Stimulated activated CD8-positive, alpha-beta memory T cell treated with anti-CD3 and anti-CD28 coated beads, Interleukin-12 subunit alpha, Interleukin-12 subunit beta, amount 100 ng/mL, for 4 hours (primary cell): Measurements from ENCODE around the gene CA4.
A peak's percentile ranks its signal among the peaks of the same experiment; 100 is the strongest.

Experiments
- DNase-seq: peaks from one replicate; pipeline ENCODE4 v3.0.0-alpha.2; 2020; ENCODE audit warnings: low read depth

The CA4 gene

DNA sequence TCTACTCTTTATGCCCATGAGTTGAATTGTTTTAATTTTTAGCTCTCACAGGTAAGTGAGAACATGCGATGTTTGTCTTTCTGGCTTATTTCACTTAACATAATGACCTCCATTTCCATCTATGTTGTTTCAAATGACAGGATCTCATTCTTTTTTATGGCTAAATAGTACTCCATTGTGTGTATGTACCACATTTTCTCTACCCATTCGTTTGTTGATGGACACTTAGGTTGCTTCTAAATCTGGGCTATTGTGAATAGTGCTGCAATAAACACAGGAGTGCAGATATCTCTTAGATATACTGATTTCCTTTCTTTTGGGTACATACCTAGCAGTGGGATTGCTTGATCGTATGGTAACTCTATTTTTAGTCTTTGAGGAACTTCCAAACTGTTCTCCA lies 19.3 kb upstream of the CA4 start:
- no peak for DNase-seq

- DNase-seq = no peak
Observed at GRCh38 chr17:60134396-60135150, 15.2 kb upstream of the CA4 start.

DNA sequence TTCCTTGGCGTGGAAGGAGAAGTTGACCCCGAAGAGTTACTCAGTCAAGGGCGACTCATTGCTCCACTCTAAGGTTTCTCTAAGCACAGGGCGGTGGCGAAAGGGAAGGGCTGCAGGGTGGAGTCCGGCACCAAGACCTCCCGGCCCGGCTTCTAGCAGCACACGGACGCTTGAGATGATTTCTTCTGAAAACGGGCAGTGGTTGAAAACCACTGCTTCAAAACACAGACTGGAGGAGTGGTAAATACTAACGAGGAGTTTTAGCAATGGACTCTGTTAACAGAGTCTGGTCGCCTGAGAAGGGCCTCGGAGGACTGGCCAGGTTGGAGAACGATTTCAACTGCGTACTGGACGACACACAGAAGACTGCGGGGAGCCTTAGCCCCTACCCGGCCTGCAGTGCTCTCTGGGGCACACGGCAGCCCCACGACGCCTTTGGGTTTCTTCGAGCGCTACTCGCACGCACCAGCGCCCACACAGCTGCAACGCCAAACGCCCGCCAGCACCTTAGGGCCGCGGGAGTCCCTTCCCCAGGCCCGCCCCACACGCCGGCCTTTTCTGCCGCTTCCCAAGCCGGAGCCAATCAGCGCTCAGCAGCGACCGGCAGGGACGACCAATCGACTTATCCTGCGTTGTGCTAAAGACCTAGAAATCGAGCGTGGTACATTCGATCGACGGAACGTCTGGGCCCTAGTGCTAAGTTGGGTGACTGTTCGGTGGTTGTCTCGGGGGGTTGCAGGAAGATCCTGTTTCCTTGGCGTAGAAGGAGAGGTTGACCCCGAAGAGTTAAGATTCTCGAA lies 14.4 kb upstream of the CA4 start:
- peak; percentile 52 for DNase-seq

GRCh38 chr17:60135951-60136666 lies 13.7 kb upstream of the CA4 start:
- DNase-seq = no peak

- DNase-seq = no peak
Observed at GRCh38 chr17:60137731-60138130, 12.0 kb upstream of the CA4 start.

DNA sequence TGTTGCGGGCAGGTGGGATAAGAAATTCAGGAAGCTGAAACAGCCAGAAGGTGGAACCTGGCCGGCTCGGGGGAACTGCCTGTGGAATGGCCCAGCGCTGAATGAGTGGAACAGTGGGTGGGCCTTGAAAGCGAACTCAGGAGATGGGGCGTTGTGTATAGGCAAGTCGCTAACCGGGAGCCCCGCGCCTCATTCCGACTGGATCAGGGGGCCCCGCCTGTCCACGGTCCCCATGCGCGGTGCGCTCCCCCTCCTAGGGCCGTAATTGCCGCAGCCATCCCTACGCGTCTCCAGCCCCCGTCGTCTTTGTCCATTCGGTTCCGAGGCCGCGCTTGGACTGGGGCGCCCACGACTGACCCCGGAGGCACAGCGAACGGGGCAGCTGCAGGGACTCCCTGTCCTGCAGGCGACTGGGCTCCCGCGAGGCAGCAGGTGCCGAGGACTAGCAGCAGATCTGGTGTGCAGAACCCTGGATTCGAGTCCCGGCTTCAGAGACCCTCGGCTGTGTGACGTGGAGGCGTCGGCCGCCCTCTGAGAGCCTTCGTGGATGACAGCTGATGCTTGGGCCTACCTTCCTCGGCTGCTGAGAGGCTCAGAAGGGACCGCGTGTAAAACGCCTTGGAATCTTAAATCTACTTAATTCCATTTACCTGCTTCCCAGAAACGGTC lies 10.9 kb upstream of the CA4 start:
- DNase-seq = no peak

GRCh38 chr17:60139438-60140285 lies 10.1 kb upstream of the CA4 start:
- DNase-seq = peak; percentile 11

DNA sequence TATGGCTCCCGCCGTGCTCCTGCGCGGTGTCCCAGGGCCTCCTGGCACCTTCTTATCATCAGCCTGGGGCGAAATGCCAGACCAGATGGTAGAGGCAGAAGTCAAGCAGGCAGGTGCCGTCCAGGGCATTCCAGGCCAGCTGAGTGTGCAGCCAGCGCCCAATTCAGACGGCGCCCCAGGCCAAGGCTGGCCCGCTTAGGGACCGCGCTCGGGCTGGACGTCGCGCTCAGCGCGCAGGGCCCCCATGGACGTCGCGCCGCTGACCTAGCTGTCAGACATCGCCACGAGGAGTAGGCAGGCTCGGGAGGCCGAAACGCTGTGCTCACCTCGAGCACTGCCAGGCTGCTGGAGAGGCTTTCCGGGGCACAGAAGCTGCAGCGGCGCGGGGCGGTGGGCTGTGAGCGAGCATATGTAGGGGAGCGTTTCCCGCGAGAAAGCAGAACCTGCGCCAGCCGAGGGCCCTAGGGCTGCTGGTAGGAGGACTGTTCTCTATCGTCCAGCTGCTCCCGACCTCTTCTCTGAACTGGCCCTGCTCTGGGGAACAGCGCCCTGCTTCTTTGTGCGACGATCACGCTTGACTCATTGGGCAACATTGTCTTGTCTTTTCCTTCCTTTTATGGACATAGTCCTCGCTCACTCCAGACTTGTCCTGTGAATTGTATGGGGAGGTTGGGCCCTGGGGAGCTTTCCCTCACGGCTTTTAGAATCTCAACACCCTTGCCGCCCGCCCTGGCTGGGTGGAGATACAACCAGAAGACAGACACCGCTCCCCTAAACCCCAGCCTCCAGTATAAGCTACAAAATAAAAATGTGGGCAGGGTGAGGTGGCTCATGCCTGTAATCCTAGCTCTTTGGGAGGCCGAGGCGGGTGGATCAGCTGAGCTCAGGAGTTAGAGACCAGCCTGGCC lies 8.4 kb upstream of the CA4 start:
- DNase-seq = no peak

- peak; percentile 35 for DNase-seq
Observed at GRCh38 chr17:60142872-60143499, 6.8 kb upstream of the CA4 start.

DNA sequence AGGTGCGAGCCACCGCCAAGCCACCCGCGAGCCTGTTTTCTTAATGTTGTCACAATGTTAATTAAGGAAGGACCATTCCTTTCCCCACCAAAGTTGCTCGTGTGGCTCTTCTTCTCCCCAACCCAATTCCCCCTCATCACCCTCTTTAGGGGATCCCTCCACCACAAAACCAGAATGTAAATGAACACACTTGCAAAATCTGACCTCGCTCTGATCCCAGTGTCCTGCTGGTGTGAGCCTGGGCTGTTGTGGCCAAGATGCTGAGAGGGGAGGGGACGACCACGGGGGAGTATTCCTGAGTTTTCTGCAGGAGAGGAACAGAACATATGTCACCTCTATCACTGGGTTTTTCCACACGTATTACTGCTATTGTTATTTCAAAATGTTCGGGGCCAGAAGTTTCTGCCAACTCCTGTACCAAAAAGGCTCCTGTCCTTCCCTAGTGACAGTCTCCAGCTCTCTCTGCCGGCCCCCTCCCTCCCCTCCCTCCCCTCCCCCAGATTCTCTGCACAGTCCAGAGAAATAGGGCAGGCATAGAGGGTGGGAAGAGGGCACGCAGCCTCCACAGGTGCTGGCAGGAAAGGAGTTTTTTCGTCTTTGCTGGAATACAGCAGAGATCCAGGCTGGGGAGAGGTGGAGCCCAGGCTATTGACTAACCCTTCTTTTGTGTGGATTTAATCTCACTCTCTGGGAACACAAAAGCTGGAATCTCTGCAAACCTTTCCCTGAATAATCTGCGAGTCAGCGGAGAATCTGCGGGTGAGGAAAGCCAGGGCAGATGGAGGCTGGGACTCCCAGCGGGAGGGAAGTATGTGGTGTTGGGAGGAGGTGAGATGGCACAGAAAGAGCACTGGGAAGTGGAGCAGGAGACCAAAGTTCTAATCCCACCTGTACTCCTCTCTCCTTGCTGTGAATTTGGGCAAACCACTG lies 4.5 kb upstream of the CA4 start:
- DNase-seq = no peak

DNA sequence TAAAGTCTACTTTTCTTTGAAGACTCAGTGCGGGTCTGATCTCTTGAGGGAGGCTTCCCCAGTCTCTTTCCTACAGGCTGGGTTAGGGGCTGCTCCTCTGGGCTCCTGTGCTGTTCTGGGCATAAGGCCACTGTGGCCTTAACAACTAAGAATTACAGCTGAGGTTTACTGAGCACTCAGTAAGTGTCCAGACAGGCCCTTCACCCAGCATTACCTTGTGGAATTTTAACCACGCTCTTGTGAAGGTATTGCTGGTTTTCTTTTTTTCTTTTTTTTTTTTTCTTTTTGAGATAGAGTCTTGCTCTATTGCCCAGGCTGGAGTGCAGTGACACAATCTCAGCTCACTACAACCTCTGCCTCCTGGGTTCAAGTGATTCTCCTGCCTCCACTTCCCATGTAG lies 3.6 kb upstream of the CA4 start:
- DNase-seq = no peak

DNA sequence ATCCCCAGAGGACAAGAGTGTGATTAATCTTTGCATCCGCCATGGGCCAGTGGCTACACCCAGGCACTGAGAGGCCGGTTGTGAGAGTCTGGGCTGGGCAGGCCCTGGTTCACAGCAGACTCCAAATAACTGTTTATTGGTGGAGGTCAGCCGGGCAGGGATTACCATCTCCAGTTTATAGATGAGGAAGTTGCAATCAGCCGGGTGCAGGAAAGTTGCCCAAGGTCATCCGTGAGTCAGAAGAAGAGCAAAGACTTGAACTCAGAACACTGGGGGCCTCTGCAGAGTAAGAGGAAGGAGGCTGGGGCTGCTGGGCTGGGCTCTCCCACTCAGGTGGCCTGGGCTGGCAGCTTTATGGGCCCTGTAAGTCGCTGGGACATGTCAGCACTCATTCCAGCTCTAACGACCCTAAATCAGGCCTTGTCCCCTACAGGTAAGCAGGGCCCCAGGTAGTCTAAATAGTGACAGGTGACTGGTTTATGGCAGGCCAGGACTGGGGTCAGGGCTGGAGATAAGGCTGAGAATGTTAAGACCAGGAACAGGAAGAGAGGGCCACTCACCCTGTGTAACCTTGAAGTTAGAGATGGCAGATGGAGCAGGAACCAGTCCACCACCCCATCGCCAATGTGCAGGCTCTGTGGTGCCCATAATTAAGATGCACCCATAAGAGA lies 2.1 kb upstream of the CA4 start:
- DNase-seq = no peak

- no peak for DNase-seq
Observed at GRCh38 chr17:60148373-60148772, 1.4 kb upstream of the CA4 start.

DNA sequence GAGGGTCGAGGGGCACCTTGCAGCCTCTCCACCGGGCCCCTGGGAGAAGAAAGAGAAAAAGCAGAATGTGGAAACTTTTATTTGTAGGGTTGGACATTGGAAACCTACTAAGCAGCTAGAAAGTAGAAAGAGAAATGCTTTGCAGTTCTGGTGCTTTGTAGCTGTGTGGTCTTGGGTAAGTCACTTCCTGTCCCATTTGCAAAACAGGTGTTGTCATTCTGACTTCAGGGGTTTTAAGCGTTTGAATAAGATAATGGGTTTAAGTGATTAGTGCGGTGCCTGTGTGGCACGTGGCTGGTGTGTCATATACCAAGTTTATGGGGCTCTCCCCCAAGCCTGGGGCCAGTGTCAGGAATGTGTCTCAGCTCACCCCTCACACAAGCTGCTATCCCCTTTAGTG lies 1.6 kb downstream of the CA4 start:
- no peak for DNase-seq

- no peak for DNase-seq
Observed at GRCh38 chr17:60153606-60154390, 4.0 kb downstream of the CA4 start.

GRCh38 chr17:60154616-60155426 lies 5.0 kb downstream of the CA4 start:
- DNase-seq = no peak

GRCh38 chr17:60155427-60155814 lies 5.6 kb downstream of the CA4 start:
- DNase-seq = no peak
